Spleen (tissue), 7 donors: ENCODE data around the gene DMAC2L.

Experiments used
- CTCF ChIP-seq, 11 experiments: fragments of 200-600 bp in 7 of 11; fragments of 450-650 bp in 4 of 11; sonication (generic) in 4 of 11; IDR thresholded peaks in 8 of 11; conservative IDR thresholded peaks in 3 of 11; 1 replicate in 7 of 11; 2 replicates in 4 of 11; pipeline versions ENCODE4 v1.4.0 to v1.8.0; 2016 to 2021; ENCODE audit warnings: antibody characterized with exemption in 11 of 11, inconsistent platforms in 4 of 11, mild to moderate bottlenecking in 1 of 11
- POLR2A ChIP-seq, 3 donors: fragments of 450-650 bp; IDR thresholded peaks; one replicate each; pipeline ENCODE4 v1.5.1; 2017; ENCODE audit warnings: antibody characterized with exemption in 3 of 3, mild to moderate bottlenecking in 1 of 3
- POLR2AphosphoS5 ChIP-seq, 3 donors: sonication (generic); formaldehyde crosslinking; IDR thresholded peaks; one replicate each; pipeline ENCODE4 v1.5.1; 2017; ENCODE audit warnings: antibody characterized with exemption in 3 of 3
- donor health status: DM: no; HTN: no; CAD: no; lungs with moderate emphysema.
- donor health status: DM: no; HTN: no; CAD: no.
- donor health status: DM: no; HTN: no; CAD: no.

DNA sequence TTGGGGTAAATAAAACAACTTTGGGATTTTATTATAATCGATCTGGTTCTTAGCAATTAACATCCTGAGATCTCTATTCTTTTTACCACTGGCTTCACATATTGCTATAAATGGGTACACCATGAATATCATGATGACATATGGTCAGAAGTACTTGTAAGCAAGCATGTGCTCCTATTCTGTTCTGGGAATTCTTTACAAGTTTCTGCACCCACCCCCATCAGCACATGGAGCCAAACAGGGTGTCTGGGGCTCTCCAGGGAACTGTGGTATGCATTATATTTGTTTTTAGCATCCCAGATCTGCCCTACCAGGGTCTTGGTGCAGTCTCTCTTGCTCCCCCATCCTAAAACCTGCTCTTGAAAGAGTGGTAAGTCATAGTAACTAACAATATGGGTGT is 31.3 kb downstream of the DMAC2L start:
- TF ChIP-seq CTCF (IDR thresholded peaks at IDR 0.05 in 8 of 11, conservative IDR thresholded peaks at IDR 0.05 in 3 of 11) (no peak), POLR2AphosphoS5 (IDR thresholded peaks at IDR 0.05) (no peak), POLR2A (IDR thresholded peaks at IDR 0.05) (no peak)
